Upper lobe of right lung (tissue), 1 donor: ENCODE measurements around the gene C16orf96. TPM values are rescaled to one million over a fixed set of nuclear protein-coding genes. Genes with fewer than 3 reads are reported as not detected.
A peak's percentile ranks its signal among the peaks of the same experiment; 100 is the strongest.

ENCODE experiments used
- ATAC-seq: fragments of 200-7000 bp; cut with Tn5 transposase; one replicate; pipeline ENCODE4 v1.9.1; 2020; ENCODE audit warnings: mild to moderate bottlenecking, moderate library complexity
- DNase-seq: peaks from one replicate; pipeline ENCODE4 v3.0.0-alpha.2; 2020
- H3K27ac ChIP-seq: fragments of 200-600 bp; one replicate; pipeline ENCODE4 v1.8.0; 2022
- H3K27me3 ChIP-seq: fragments of 200-600 bp; one replicate; pipeline ENCODE4 v1.8.0; 2022; ENCODE audit warnings: mild to moderate bottlenecking
- H3K36me3 ChIP-seq: fragments of 200-600 bp; one replicate; pipeline ENCODE4 v1.8.0; 2022
- H3K4me1 ChIP-seq: fragments of 200-600 bp; one replicate; pipeline ENCODE4 v1.8.0; 2022
- H3K4me3 ChIP-seq: fragments of 200-600 bp; one replicate; pipeline ENCODE4 v1.8.0; 2022; ENCODE audit warnings: mild to moderate bottlenecking
- H3K9me3 ChIP-seq: fragments of 200-600 bp; one replicate; pipeline ENCODE4 v1.8.0; 2022
- CTCF ChIP-seq: fragments of 200-600 bp; IDR thresholded peaks from one replicate; pipeline ENCODE4 v1.8.0; 2022; ENCODE audit warnings: antibody characterized with exemption
- intact Hi-C: fragments of 100-400 bp; cut with DNase I; formaldehyde crosslinking; loops from one replicate; pipeline ENCODE4 v1.11.0; 2022
- total RNA-seq: library from RNA; stranded (reverse); fragmentation: NEBNext Ultra II Directional; extraction: Animal tissue kit (Norgen Biotek cat#: 25700); gene quantifications from one replicate; pipeline ENCODE4 v1.2.1, GENCODE V29; 2021
- donor health status: DM: no; HTN: yes; CAD: no; lungs with severe emphysema.

Gene C16orf96
- total RNA-seq, 1 donor from 2014 or later: 0.32 TPM

GRCh38 chr16:4539716-4540284 is 16.3 kb upstream of the C16orf96 start:
- Histone ChIP-seq H3K4me3 (no peak overlapping the region), H3K36me3 (no peaks in the 10 kb centered on the region), H3K27ac (no peak overlapping the region), H3K9me3 (no peaks in the 10 kb centered on the region), H3K27me3 (no peaks in the 10 kb centered on the region), H3K4me1 (peaks cover 4% of the 10 kb centered on the region)
- DNase-seq (no peak), ATAC-seq (no peak)
- intact Hi-C loops: no loop called here
- no peak for TF ChIP-seq CTCF

- H3K9me3 ChIP-seq: no peaks in the 10 kb centered on the region
- no peak overlapping the region for H3K4me3 ChIP-seq
- no peak overlapping the region for H3K27ac ChIP-seq
- no peaks in the 10 kb centered on the region for H3K36me3 ChIP-seq
- H3K4me1 ChIP-seq: no peaks in the 10 kb centered on the region
- ATAC-seq (no peak), DNase-seq (no peak)
- no peak for TF ChIP-seq CTCF
- no peaks in the 10 kb centered on the region for H3K27me3 ChIP-seq
- intact Hi-C loops: no loop called here
Measured at GRCh38 chr16:4544473-4544872, 11.7 kb upstream of the C16orf96 start.

- TF ChIP-seq CTCF: no peak
- H3K4me1 ChIP-seq: no peaks in the 10 kb centered on the region
- H3K9me3 ChIP-seq: no peaks in the 10 kb centered on the region
- H3K36me3 ChIP-seq: no peaks in the 10 kb centered on the region
- intact Hi-C loops: loop anchor here (5.0 kb wide), 1 partner anchor 41 kb away; no protein-coding TSS in a partner anchor
- H3K4me3 ChIP-seq: no peak overlapping the region
- ATAC-seq (no peak), DNase-seq (no peak)
- no peak overlapping the region for H3K27ac ChIP-seq
- H3K27me3 ChIP-seq: no peaks in the 10 kb centered on the region
Measured at GRCh38 chr16:4548124-4548523, 8.0 kb upstream of the C16orf96 start.

GRCh38 chr16:4550591-4550990 is 5.5 kb upstream of the C16orf96 start:
- no peaks in the 10 kb centered on the region for H3K4me1 ChIP-seq
- no peak overlapping the region for H3K27ac ChIP-seq
- ATAC-seq: no peak
- no peak for DNase-seq
- H3K36me3 ChIP-seq: no peaks in the 10 kb centered on the region
- no peaks in the 10 kb centered on the region for H3K27me3 ChIP-seq
- TF ChIP-seq CTCF: no peak
- intact Hi-C loops: no loop called here
- no peaks in the 10 kb centered on the region for H3K9me3 ChIP-seq
- no peak overlapping the region for H3K4me3 ChIP-seq

GRCh38 chr16:4552541-4552940 is 3.6 kb upstream of the C16orf96 start:
- intact Hi-C loops: no loop called here
- ATAC-seq (no peak), DNase-seq (no peak)
- no peak overlapping the region for H3K27ac ChIP-seq
- no peaks in the 10 kb centered on the region for H3K36me3 ChIP-seq
- TF ChIP-seq CTCF: no peak
- H3K4me1 ChIP-seq: no peaks in the 10 kb centered on the region
- no peak overlapping the region for H3K4me3 ChIP-seq
- H3K27me3 ChIP-seq: no peaks in the 10 kb centered on the region
- H3K9me3 ChIP-seq: no peaks in the 10 kb centered on the region

- no peaks in the 10 kb centered on the region for H3K9me3 ChIP-seq
- no peak overlapping the region for H3K4me3 ChIP-seq
- H3K36me3 ChIP-seq: no peaks in the 10 kb centered on the region
- no peaks in the 10 kb centered on the region for H3K27me3 ChIP-seq
- no peak overlapping the region for H3K27ac ChIP-seq
- no peak for DNase-seq
- no peak for TF ChIP-seq CTCF
- intact Hi-C loops: no loop called here
- ATAC-seq: peak; percentile 22
- H3K4me1 ChIP-seq: no peaks in the 10 kb centered on the region
Measured at GRCh38 chr16:4556580-4556979, 440 bp downstream of the C16orf96 start.
